Mammary epithelial cell (primary cell): Measurements from ENCODE around the gene OCA2.

Experiments
- CTCF ChIP-seq, 2 donors: IDR thresholded peaks in 1 of 2; conservative IDR thresholded peaks in 1 of 2; 2 replicates each; pipeline ENCODE4 v1.5.1; 2011 to 2012; ENCODE audit warnings: inconsistent platforms in 2 of 2, low read length in 2 of 2, mild to moderate bottlenecking in 2 of 2, control low read depth in 1 of 2, low read depth in 1 of 2; ENCODE audit not compliant: insufficient read depth in 1 of 2; ENCODE audit errors: extremely low read depth in 1 of 2
- EZH2 ChIP-seq: IDR thresholded peaks from 2 replicates; pipeline ENCODE4 v1.6.1; 2012; ENCODE audit warnings: low read length, inconsistent platforms, borderline replicate concordance

- TF ChIP-seq CTCF (conservative IDR thresholded peaks at IDR 0.05 in 1 of 2, IDR thresholded peaks at IDR 0.05 in 1 of 2; ENCODE audit: extremely low read depth in 1 of 2, insufficient read depth in 1 of 2, low read depth in 1 of 2, low read length in 2 of 2) (no peak), EZH2 (no peak)
These were observed 14.6 kb downstream of the OCA2 start for GRCh38 chr15:28084547-28084946.
